GM19463 (cell line): ENCODE measurements around the gene TMEM151B.

Experiments used
- ATAC-seq: cut with Tn5 transposase; IDR thresholded peaks from one replicate; pipeline ENCODE4 v1.9.1; 2021; ENCODE audit warnings: mild to moderate bottlenecking, moderate library complexity; ENCODE audit not compliant: unreplicated experiment

Gene TMEM151B

GRCh38 chr6:44250067-44250717 lies 20.1 kb upstream of the TMEM151B start:
- ATAC-seq: no peak

GRCh38 chr6:44250718-44251123 lies 19.5 kb upstream of the TMEM151B start:
- ATAC-seq: no peak

GRCh38 chr6:44251576-44252524 lies 18.4 kb upstream of the TMEM151B start:
- no peak for ATAC-seq

- no peak for ATAC-seq
These were observed 16.7 kb upstream of the TMEM151B start for GRCh38 chr6:44253307-44254101.

GRCh38 chr6:44254191-44255104 lies 15.8 kb upstream of the TMEM151B start:
- no peak for ATAC-seq

GRCh38 chr6:44255105-44255808 lies 15.0 kb upstream of the TMEM151B start:
- ATAC-seq: no peak

GRCh38 chr6:44255871-44256774 lies 14.1 kb upstream of the TMEM151B start:
- ATAC-seq: no peak

- ATAC-seq: no peak
These were observed 13.6 kb upstream of the TMEM151B start for GRCh38 chr6:44256775-44257024.

GRCh38 chr6:44257025-44257752 lies 13.1 kb upstream of the TMEM151B start, which contains the start of gene SLC35B2:
Gene SLC35B2, minus strand, starts transcription at chr6:44257528. Its CDS starts 118 bp downstream, at chr6:44257410.
- ATAC-seq: peak; percentile 48

- ATAC-seq: peak; percentile 20
These were observed 12.4 kb upstream of the TMEM151B start for GRCh38 chr6:44257753-44258324.

GRCh38 chr6:44258325-44258863 lies 11.9 kb upstream of the TMEM151B start:
- ATAC-seq: no peak

GRCh38 chr6:44258921-44259320 lies 11.3 kb upstream of the TMEM151B start:
- ATAC-seq: no peak

GRCh38 chr6:44260011-44260410 lies 10.2 kb upstream of the TMEM151B start:
- no peak for ATAC-seq

GRCh38 chr6:44260451-44261297 lies 9.6 kb upstream of the TMEM151B start:
- ATAC-seq: no peak

GRCh38 chr6:44261581-44261980 lies 8.7 kb upstream of the TMEM151B start:
- ATAC-seq: no peak
